Measurements from ENCODE around the gene ECHS1.
A peak's percentile ranks its signal among the peaks of the same experiment; 100 is the strongest.

Gene ECHS1

DNA sequence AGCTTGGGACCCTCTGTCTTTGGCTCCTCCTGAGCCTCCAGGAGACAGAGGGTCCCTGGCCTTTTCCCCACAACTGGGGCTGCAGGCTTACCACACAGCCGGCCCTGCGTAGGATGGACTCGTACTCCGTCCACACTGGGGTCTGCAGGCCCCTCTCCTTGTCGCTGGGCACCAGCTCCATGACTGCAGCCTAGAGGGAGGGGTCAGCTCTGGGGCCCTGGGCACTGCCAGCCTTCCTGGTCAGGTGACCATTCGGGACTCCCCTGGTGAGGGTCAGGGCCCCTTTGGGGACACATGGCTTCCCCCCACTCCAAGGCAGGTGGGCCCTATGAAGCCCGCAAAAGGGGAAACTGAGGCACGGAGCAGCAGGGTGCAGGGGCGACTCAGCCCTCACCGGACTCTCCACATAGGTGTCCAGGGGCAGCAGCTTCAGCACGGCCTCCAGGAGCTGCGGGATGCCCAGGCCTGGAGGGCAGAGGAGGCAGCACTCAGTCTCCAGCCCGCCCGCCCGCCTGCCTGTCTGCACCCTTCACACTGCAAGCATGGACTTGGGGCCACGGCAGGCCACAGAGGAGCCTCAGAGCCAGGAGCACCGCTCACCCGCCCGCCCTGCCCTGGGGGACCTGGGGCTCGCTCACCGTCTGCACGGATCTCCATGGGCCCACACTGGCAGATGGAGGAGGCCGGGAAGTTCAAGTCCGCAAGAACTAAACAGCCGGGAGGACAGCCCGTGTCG is 16.4 kb downstream of the ECHS1 start:
- no peaks in the 10 kb centered on the region for H3K9me3 ChIP-seq (ENCODE audit: control insufficient read depth in 2 of 2, low read length in 2 of 2)
- peaks cover 2 to 22% of the 10 kb centered on the region in 2 donors for H3K27me3 ChIP-seq (ENCODE audit: control insufficient read depth in 1 of 2, insufficient read depth in 2 of 2, low read length in 2 of 2)
- H3K4me1 ChIP-seq (ENCODE audit: control insufficient read depth, insufficient read depth, low read length): peaks cover 10% of the 10 kb centered on the region
- H3K27ac ChIP-seq (ENCODE audit: low read length): no peak overlapping the region
- H3K9ac ChIP-seq (ENCODE audit: low read length in 2 of 2): peak overlapping the region in 1 of 2 donors; percentile 27
- H3K36me3 ChIP-seq (ENCODE audit: control insufficient read depth in 2 of 2, insufficient read depth in 2 of 2, low read length in 2 of 2): no peaks in the 10 kb centered on the region
- peak overlapping the region in 1 of 2 donors; percentile 72 for H3K4me3 ChIP-seq (ENCODE audit: low read length in 2 of 2)

DNA sequence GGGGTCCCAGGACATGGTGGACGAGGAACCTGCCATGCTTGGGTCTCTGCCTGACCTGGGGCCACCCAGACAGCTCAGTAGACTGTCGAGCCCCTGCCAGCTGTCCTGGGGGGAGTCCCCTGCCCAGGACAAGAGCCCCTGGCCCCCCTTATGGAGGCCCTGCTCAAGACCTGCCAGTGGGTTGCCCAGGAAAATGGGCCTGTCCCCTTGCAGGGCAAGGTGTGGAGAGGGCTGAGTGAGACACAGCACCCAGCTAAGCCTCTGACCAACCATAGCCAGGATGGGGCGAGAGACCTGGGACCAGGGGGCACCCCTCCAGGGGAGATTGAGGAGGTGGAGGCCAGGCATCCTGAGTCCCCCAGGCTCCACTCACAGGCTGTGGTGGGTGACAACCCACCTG is 17.2 kb downstream of the ECHS1 start:
- Histone ChIP-seq H3K27ac (ENCODE audit: low read length) (no peak overlapping the region), H3K9ac (ENCODE audit: low read length in 2 of 2) (no peak overlapping the region), H3K4me3 (ENCODE audit: low read length in 2 of 2) (no peak overlapping the region), H3K9me3 (ENCODE audit: control insufficient read depth in 2 of 2, low read length in 2 of 2) (no peaks in the 10 kb centered on the region), H3K4me1 (ENCODE audit: control insufficient read depth, insufficient read depth, low read length) (peaks cover 10% of the 10 kb centered on the region), H3K36me3 (ENCODE audit: control insufficient read depth in 2 of 2, insufficient read depth in 2 of 2, low read length in 2 of 2) (no peaks in the 10 kb centered on the region), H3K27me3 (ENCODE audit: control insufficient read depth in 1 of 2, insufficient read depth in 2 of 2, low read length in 2 of 2) (peaks cover 2 to 22% of the 10 kb centered on the region in 2 donors)

DNA sequence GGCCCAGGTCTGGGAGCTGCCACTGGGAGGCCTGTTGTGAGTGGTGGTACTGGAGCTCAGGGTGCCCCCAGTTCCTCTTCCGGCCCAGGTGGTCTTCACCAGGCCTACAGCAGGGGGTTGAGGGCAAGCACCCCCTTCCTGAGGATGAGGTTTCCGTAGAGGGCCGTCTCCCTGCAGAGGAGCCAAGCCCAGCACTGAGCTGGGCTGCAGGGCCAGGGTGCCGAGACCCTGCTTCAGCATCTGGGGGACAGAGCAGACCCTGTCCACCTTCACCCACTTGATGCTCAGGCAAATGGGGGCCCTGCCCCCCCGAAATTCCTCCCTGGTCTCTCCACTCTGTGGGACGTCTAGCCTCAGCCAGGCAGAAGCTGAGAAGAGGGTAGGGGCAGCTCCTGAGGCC is 17.9 kb downstream of the ECHS1 start:
- Histone ChIP-seq H3K4me1 (ENCODE audit: control insufficient read depth, insufficient read depth, low read length) (peaks cover 10% of the 10 kb centered on the region), H3K27me3 (ENCODE audit: control insufficient read depth in 1 of 2, insufficient read depth in 2 of 2, low read length in 2 of 2) (peaks cover 2 to 22% of the 10 kb centered on the region in 2 donors), H3K27ac (ENCODE audit: low read length) (no peak overlapping the region), H3K36me3 (ENCODE audit: control insufficient read depth in 2 of 2, insufficient read depth in 2 of 2, low read length in 2 of 2) (no peaks in the 10 kb centered on the region), H3K4me3 (ENCODE audit: low read length in 2 of 2) (no peak overlapping the region), H3K9me3 (ENCODE audit: control insufficient read depth in 2 of 2, low read length in 2 of 2) (no peaks in the 10 kb centered on the region), H3K9ac (ENCODE audit: low read length in 2 of 2) (no peak overlapping the region)

DNA sequence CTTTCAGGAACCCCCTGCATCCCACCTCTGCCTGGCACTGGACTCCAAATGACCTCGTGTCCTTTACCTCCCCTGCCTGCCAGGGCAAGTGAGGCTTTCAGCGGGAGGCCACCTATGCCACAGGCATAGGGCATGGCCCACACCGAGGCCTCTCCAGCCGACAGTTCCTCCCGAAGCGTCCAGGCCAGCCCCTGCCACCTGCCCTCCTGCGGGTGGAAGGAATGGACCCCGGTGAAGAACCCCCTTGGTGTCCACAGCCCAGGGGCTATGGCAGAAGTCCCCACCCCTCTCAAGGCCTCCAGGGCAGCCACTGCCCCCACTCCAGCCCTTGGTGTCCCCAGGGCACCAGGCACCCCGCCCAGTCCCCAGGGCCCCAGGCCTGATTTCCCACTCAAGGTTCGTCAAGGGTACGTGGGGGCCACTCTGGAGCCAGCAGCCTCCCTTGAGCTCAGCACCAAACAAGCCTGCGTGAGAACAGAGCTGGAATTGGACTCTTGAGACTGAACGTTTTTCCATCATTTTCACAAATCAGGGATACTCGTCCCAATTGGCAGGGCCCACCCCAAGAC is 18.4 kb downstream of the ECHS1 start:
- no peak overlapping the region for H3K4me3 ChIP-seq (ENCODE audit: low read length in 2 of 2)
- no peak overlapping the region for H3K27ac ChIP-seq (ENCODE audit: low read length)
- no peak overlapping the region for H3K9ac ChIP-seq (ENCODE audit: low read length in 2 of 2)
- no peaks in the 10 kb centered on the region for H3K9me3 ChIP-seq (ENCODE audit: control insufficient read depth in 2 of 2, low read length in 2 of 2)
- H3K4me1 ChIP-seq (ENCODE audit: control insufficient read depth, insufficient read depth, low read length): peaks cover 10% of the 10 kb centered on the region
- no peaks in the 10 kb centered on the region for H3K36me3 ChIP-seq (ENCODE audit: control insufficient read depth in 2 of 2, insufficient read depth in 2 of 2, low read length in 2 of 2)
- H3K27me3 ChIP-seq (ENCODE audit: control insufficient read depth in 1 of 2, insufficient read depth in 2 of 2, low read length in 2 of 2): peaks cover 4 to 22% of the 10 kb centered on the region in 2 donors

DNA sequence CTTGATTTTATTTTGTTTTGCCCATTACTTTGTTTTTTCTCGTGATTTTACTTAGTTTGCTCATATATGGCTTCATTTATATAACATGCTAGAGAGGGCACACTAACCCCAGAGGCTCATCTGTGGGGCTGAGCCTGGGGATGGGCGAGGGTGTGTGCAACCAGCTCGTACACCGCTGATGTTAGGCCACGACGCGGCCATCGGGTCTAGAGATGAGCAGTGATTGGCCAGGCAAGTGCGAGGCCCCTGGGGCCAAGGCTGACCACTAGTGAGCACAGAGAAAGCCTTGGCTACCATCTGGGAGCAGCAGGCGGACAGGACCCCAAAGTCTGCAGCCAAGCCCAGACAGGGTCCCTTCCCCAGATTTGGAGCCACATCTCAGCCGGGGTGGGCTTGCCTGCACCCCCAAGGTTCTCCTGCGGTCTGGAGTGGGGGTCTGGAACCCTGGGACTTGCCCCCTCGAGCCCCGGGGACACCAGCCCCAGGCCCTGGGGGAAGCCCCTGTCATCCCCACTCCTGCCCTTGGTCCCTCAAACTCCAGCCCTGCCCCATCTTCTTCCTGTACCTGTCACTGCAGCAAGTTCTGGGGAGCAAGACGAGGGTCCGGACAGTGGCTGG is 19.1 kb downstream of the ECHS1 start:
- Histone ChIP-seq H3K27me3 (ENCODE audit: control insufficient read depth in 1 of 2, insufficient read depth in 2 of 2, low read length in 2 of 2) (peaks cover 6 to 25% of the 10 kb centered on the region in 2 donors), H3K36me3 (ENCODE audit: control insufficient read depth in 2 of 2, insufficient read depth in 2 of 2, low read length in 2 of 2) (no peaks in the 10 kb centered on the region), H3K9ac (ENCODE audit: low read length in 2 of 2) (no peak overlapping the region), H3K4me1 (ENCODE audit: control insufficient read depth, insufficient read depth, low read length) (peaks cover 10% of the 10 kb centered on the region), H3K27ac (ENCODE audit: low read length) (no peak overlapping the region), H3K9me3 (ENCODE audit: control insufficient read depth in 2 of 2, low read length in 2 of 2) (no peaks in the 10 kb centered on the region), H3K4me3 (ENCODE audit: low read length in 2 of 2) (no peak overlapping the region)

DNA sequence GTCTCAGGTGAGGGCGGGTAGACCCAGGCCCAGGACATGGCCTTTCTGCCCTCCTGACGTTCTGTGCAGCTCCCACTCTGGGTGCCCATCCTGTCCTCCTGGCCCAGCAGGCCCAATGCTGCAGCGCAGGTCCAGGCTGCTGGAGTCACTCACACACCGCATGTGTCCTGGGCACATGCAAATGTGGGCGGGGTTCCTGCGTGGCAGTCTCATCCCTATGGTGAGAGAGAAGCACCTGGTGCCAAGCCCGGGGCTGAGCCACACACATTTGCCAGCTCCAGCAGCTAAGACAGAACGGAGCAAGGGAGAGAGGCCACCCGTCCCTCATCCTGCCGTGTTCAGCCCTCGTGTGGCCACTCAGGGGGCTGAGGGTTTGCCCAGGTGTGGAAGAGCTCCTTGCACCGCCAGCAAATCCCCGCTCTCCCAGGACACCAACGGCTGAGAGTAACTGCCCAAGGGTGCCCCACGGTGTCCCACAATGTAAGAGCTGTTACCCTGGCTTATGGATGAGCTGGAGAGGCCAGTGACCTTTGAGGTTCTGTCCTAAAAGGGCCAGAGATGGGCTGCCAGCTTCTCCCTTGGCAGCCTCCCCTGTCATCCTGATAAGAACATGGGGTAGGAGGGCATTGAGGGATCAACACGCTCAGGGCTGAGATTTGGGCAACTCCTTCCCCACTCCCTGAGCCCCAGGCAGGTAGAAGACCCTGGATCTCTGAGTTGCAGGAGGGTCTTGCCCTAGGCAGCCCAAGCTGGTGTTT is 19.8 kb downstream of the ECHS1 start:
- Histone ChIP-seq H3K9ac (ENCODE audit: low read length in 2 of 2) (no peak overlapping the region), H3K36me3 (ENCODE audit: control insufficient read depth in 2 of 2, insufficient read depth in 2 of 2, low read length in 2 of 2) (no peaks in the 10 kb centered on the region), H3K27ac (ENCODE audit: low read length) (no peak overlapping the region), H3K9me3 (ENCODE audit: control insufficient read depth in 2 of 2, low read length in 2 of 2) (no peaks in the 10 kb centered on the region), H3K4me1 (ENCODE audit: control insufficient read depth, insufficient read depth, low read length) (peaks cover 7% of the 10 kb centered on the region), H3K4me3 (ENCODE audit: low read length in 2 of 2) (no peak overlapping the region), H3K27me3 (ENCODE audit: control insufficient read depth in 1 of 2, insufficient read depth in 2 of 2, low read length in 2 of 2) (peaks cover 6 to 25% of the 10 kb centered on the region in 2 donors)

DNA sequence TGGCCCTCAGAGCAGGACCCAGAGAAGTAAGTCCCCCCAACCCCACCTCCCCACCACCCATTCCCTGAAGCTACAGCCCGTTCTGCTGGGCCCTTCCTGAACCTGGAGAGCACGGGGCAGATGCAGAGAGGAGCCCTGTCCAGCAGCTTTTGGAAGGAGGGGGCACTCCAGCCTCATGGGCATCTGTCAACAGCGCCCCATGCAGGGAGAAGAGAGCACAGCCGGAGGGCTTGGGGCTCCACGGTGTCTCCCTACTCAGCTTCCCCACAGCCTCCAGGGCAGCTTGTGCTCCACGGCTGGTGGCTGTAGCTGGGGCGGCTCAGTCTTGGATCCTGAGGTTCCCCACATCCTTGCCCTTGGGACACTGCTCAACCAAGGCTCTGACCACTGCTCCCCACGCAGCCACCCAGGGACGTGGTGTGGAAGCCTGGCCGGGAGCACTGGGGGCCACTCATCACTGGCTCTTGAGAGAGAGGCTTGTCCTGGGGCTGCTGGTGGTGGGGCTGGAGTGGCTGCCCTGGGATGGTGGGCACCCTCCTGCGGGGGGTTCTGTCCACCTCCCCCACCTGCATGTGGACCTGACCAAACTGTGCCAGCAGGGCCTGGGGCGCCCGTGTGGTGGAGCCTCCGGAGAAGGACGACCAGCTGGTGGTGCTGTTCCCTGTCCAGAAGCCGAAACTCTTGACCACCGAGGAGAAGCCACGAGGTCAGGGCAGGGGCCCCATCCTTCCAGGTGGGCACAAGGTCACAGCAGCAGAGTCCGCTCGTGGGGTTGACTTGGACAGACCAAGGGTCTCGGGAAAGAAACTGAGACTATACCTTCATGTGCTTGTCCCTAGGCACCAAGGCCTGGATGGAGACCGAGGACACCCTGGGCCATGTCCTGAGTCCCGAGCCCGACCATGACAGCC is 21.5 kb downstream of the ECHS1 start:
- Histone ChIP-seq H3K4me3 (ENCODE audit: low read length in 2 of 2) (no peak overlapping the region), H3K27me3 (ENCODE audit: control insufficient read depth in 1 of 2, insufficient read depth in 2 of 2, low read length in 2 of 2) (peaks cover 10 to 23% of the 10 kb centered on the region in 2 donors), H3K4me1 (ENCODE audit: control insufficient read depth, insufficient read depth, low read length) (no peaks in the 10 kb centered on the region), H3K36me3 (ENCODE audit: control insufficient read depth in 2 of 2, insufficient read depth in 2 of 2, low read length in 2 of 2) (no peaks in the 10 kb centered on the region), H3K9ac (ENCODE audit: low read length in 2 of 2) (no peak overlapping the region), H3K9me3 (ENCODE audit: control insufficient read depth in 2 of 2, low read length in 2 of 2) (no peaks in the 10 kb centered on the region), H3K27ac (ENCODE audit: low read length) (no peak overlapping the region)

DNA sequence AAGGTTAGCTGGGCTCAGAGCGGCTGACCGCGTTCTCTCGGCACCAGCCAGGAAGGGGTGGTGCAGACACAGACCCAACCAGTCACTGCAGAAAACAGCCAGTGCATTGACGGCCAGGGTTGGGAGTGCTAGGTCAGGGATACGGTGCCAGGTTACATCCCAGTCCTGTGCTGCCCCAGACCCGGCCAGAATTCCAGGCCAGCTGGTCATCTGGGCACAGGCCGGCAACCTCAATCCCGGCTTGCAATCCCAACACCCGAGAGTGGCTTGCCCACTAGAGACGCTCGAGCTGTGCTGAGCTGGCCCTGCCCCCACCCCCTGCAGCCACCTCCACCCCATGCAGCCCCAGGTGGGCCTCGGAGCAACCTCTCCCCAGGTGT is 22.2 kb downstream of the ECHS1 start:
- H3K4me3 ChIP-seq (ENCODE audit: low read length in 2 of 2): no peak overlapping the region
- H3K36me3 ChIP-seq (ENCODE audit: control insufficient read depth in 2 of 2, insufficient read depth in 2 of 2, low read length in 2 of 2): no peaks in the 10 kb centered on the region
- no peak overlapping the region for H3K27ac ChIP-seq (ENCODE audit: low read length)
- H3K9ac ChIP-seq (ENCODE audit: low read length in 2 of 2): no peak overlapping the region
- H3K27me3 ChIP-seq (ENCODE audit: control insufficient read depth in 1 of 2, insufficient read depth in 2 of 2, low read length in 2 of 2): peaks cover 14 to 18% of the 10 kb centered on the region in 2 donors
- H3K4me1 ChIP-seq (ENCODE audit: control insufficient read depth, insufficient read depth, low read length): no peaks in the 10 kb centered on the region
- H3K9me3 ChIP-seq (ENCODE audit: control insufficient read depth in 2 of 2, low read length in 2 of 2): no peaks in the 10 kb centered on the region

DNA sequence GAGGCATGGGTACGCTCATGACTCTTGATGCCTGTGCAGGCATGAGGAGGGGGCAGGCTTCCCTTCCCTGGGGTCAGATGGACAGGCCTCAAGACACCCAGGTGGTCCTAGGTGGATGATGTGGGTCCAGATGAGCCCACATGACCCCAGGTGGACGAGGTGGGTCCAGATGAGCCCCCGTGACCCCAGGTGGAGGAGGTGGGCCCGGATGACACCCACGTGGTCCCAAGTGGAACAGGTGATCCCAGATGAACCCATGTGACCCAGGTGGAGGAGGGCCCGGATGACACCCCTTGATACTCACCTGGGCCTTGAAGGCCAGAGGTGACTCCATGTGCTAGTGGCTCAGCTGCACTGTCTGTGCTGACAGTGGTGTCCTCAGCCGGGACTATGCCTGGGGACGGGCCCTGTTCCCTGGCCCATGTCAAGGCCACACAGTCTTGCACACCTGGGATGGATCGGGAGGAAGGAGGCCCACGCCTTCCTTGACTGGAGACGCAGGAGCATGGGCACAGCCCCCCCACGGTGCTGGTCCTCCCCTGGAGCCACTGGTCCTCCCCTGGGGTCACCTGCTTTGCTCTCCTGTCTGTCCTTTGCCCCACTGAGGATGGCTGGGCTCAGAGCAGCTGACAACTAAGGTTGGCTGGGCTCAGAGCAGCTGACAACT is 22.7 kb downstream of the ECHS1 start:
- Histone ChIP-seq H3K4me1 (ENCODE audit: control insufficient read depth, insufficient read depth, low read length) (no peaks in the 10 kb centered on the region), H3K9ac (ENCODE audit: low read length in 2 of 2) (no peak overlapping the region), H3K4me3 (ENCODE audit: low read length in 2 of 2) (no peak overlapping the region), H3K36me3 (ENCODE audit: control insufficient read depth in 2 of 2, insufficient read depth in 2 of 2, low read length in 2 of 2) (no peaks in the 10 kb centered on the region), H3K27me3 (ENCODE audit: control insufficient read depth in 1 of 2, insufficient read depth in 2 of 2, low read length in 2 of 2) (peaks cover 14 to 15% of the 10 kb centered on the region in 2 donors), H3K9me3 (ENCODE audit: control insufficient read depth in 2 of 2, low read length in 2 of 2) (no peaks in the 10 kb centered on the region), H3K27ac (ENCODE audit: low read length) (no peak overlapping the region)

All from stomach smooth muscle (tissue), 2 donors.